Epithelial cell of prostate (primary cell): Measurements from ENCODE around the gene SOCS3.

Experiments
- DNase-seq: peaks from one replicate; pipeline ENCODE4 v3.0.0-alpha.2; 2011; ENCODE audit warnings: low read depth, low spot score
- H3K27ac ChIP-seq: fragments of 450-650 bp; 2 replicates; pipeline ENCODE4 v1.5.1; 2017; ENCODE audit warnings: mild to moderate bottlenecking

The SOCS3 gene

GRCh38 chr17:78391843-78392242, 32.0 kb upstream of the SOCS3 start:
- peak overlapping the region; percentile 30 for H3K27ac ChIP-seq
- DNase-seq = no peak

GRCh38 chr17:78391051-78391431, 31.2 kb upstream of the SOCS3 start:
- DNase-seq = no peak
- peak overlapping the region; percentile 30 for H3K27ac ChIP-seq

- H3K27ac ChIP-seq = no peak overlapping the region
- DNase-seq = no peak
Observed at GRCh38 chr17:78390241-78391050, 30.6 kb upstream of the SOCS3 start.

GRCh38 chr17:78387977-78388941, 28.4 kb upstream of the SOCS3 start:
- DNase-seq = no peak

GRCh38 chr17:78384479-78385175, 24.8 kb upstream of the SOCS3 start:
- H3K27ac ChIP-seq = peak overlapping the region; percentile 74
- DNase-seq = no peak

More at GRCh38 chr17:78387977-78388941, 28.4 kb upstream of the SOCS3 start:
- H3K27ac ChIP-seq = no peak overlapping the region

- DNase-seq = peak; percentile 92
- peak overlapping the region; percentile 74 for H3K27ac ChIP-seq
Observed at GRCh38 chr17:78383725-78384471, 24.0 kb upstream of the SOCS3 start.

- no peak overlapping the region for H3K27ac ChIP-seq
- no peak for DNase-seq
Observed at GRCh38 chr17:78381601-78382232, 21.8 kb upstream of the SOCS3 start.

GRCh38 chr17:78380370-78380769, 20.5 kb upstream of the SOCS3 start:
- DNase-seq = no peak
- no peak overlapping the region for H3K27ac ChIP-seq

GRCh38 chr17:78379131-78379491, 19.2 kb upstream of the SOCS3 start:
- H3K27ac ChIP-seq = peak overlapping the region; percentile 94
- DNase-seq = no peak

- H3K27ac ChIP-seq = peak within 1 kb of the TSS; percentile 94
- DNase-seq = no peak
Observed at GRCh38 chr17:78378225-78379130, 18.6 kb upstream of the SOCS3 start, which contains the start of gene PGS1. Gene PGS1, plus strand, starts transcription at chr17:78378649. Its CDS starts 17 bp downstream, at chr17:78378666.

- H3K27ac ChIP-seq = peak overlapping the region; percentile 94
- no peak for DNase-seq
Observed at GRCh38 chr17:78377858-78378224, 18.0 kb upstream of the SOCS3 start.

- H3K27ac ChIP-seq = peak overlapping the region; percentile 51
- no peak for DNase-seq
Observed at GRCh38 chr17:78376161-78376560, 16.3 kb upstream of the SOCS3 start.

GRCh38 chr17:78375401-78376151, 15.7 kb upstream of the SOCS3 start:
- H3K27ac ChIP-seq = peak overlapping the region; percentile 51
- DNase-seq = no peak

- H3K27ac ChIP-seq = peak overlapping the region; percentile 51
- DNase-seq = no peak
Observed at GRCh38 chr17:78374631-78375274, 14.9 kb upstream of the SOCS3 start.

GRCh38 chr17:78374189-78374588, 14.3 kb upstream of the SOCS3 start:
- DNase-seq = no peak
- peak overlapping the region; percentile 51 for H3K27ac ChIP-seq

GRCh38 chr17:78372841-78373240, 13.0 kb upstream of the SOCS3 start:
- DNase-seq = no peak

GRCh38 chr17:78371056-78371455, 11.2 kb upstream of the SOCS3 start:
- DNase-seq = no peak
- H3K27ac ChIP-seq = no peak overlapping the region

More at GRCh38 chr17:78372841-78373240, 13.0 kb upstream of the SOCS3 start:
- H3K27ac ChIP-seq = no peak overlapping the region
